HEK293T (cell line): Measurements from ENCODE around the gene GTF2IRD1.

Experiments
- CTCF ChIA-PET: fragments of 350-600 bp; formaldehyde crosslinking; extraction: SDS; loops from one replicate; lab custom pipeline; 2021; ENCODE audit warnings: antibody characterized with exemption, inconsistent platforms; lab: Yijun Ruan, JAX
- POLR2A ChIA-PET: fragments of 350-600 bp; formaldehyde crosslinking; extraction: SDS; loops from one replicate; lab custom pipeline; 2020; ENCODE audit warnings: antibody characterized with exemption, inconsistent platforms; lab: Yijun Ruan, JAX
- DNase-seq: peaks from one replicate; pipeline ENCODE4 v3.0.0; 2012; ENCODE audit warnings: mixed read lengths; ENCODE audit errors: extremely low spot score
- ARNT ChIP-seq: fragments of 450-650 bp; IDR thresholded peaks from 2 replicates; pipeline ENCODE4 v1.6.1; 2017; ENCODE audit warnings: mild to moderate bottlenecking
- BHLHE40 ChIP-seq: fragments of 450-650 bp; IDR thresholded peaks from 2 replicates; pipeline ENCODE4 v1.6.1; 2016; ENCODE audit warnings: mild to moderate bottlenecking, moderate library complexity, borderline replicate concordance
- CTBP1 ChIP-seq: fragments of 450-650 bp; IDR thresholded peaks from 2 replicates; pipeline ENCODE4 v1.6.1; 2016; ENCODE audit warnings: borderline replicate concordance
- ELF4 ChIP-seq: fragments of 450-650 bp; IDR thresholded peaks from 2 replicates; pipeline ENCODE4 v1.6.1; 2017; ENCODE audit warnings: antibody characterized with exemption
- FOXA1 ChIP-seq: fragments of 450-650 bp; IDR thresholded peaks from 2 replicates; pipeline ENCODE4 v1.6.1; 2016; ENCODE audit warnings: mild to moderate bottlenecking
- FOXK2 ChIP-seq: fragments of 450-650 bp; IDR thresholded peaks from 2 replicates; pipeline ENCODE4 v1.6.1; 2016; ENCODE audit warnings: mild to moderate bottlenecking
- FOXM1 ChIP-seq: fragments of 450-650 bp; IDR thresholded peaks from 2 replicates; pipeline ENCODE4 v1.6.1; 2017; ENCODE audit warnings: mild to moderate bottlenecking, borderline replicate concordance
- HDGF ChIP-seq: fragments of 450-650 bp; IDR thresholded peaks from 2 replicates; pipeline ENCODE4 v1.6.1; 2017; ENCODE audit warnings: antibody characterized with exemption, borderline replicate concordance
- L3MBTL2 ChIP-seq: fragments of 450-650 bp; conservative IDR thresholded peaks from 2 replicates; pipeline ENCODE4 v1.6.1; 2016; ENCODE audit warnings: mild to moderate bottlenecking
- LEF1 ChIP-seq: fragments of 450-650 bp; IDR thresholded peaks from 2 replicates; pipeline ENCODE4 v1.6.1; 2017; ENCODE audit warnings: mild to moderate bottlenecking, borderline replicate concordance
- NFRKB ChIP-seq: fragments of 450-650 bp; IDR thresholded peaks from 2 replicates; pipeline ENCODE4 v1.6.1; 2016; ENCODE audit warnings: mild to moderate bottlenecking, moderate library complexity
- SP1 ChIP-seq: fragments of 450-650 bp; IDR thresholded peaks from 2 replicates; pipeline ENCODE4 v1.6.1; 2017
- SUZ12 ChIP-seq: fragments of 450-650 bp; IDR thresholded peaks from 2 replicates; pipeline ENCODE4 v1.6.1; 2016; ENCODE audit warnings: mild to moderate bottlenecking
- TARDBP ChIP-seq: fragments of 450-650 bp; IDR thresholded peaks from 2 replicates; pipeline ENCODE4 v1.6.1; 2016
- ZNF384 ChIP-seq: fragments of 450-650 bp; IDR thresholded peaks from 2 replicates; pipeline ENCODE4 v1.6.1; 2016
- TF ChIP-seq, protein P1 (sequence below): fragments of 450-650 bp; IDR thresholded peaks from 2 replicates; pipeline ENCODE4 v1.6.1; 2016

Gene GTF2IRD1

DNA sequence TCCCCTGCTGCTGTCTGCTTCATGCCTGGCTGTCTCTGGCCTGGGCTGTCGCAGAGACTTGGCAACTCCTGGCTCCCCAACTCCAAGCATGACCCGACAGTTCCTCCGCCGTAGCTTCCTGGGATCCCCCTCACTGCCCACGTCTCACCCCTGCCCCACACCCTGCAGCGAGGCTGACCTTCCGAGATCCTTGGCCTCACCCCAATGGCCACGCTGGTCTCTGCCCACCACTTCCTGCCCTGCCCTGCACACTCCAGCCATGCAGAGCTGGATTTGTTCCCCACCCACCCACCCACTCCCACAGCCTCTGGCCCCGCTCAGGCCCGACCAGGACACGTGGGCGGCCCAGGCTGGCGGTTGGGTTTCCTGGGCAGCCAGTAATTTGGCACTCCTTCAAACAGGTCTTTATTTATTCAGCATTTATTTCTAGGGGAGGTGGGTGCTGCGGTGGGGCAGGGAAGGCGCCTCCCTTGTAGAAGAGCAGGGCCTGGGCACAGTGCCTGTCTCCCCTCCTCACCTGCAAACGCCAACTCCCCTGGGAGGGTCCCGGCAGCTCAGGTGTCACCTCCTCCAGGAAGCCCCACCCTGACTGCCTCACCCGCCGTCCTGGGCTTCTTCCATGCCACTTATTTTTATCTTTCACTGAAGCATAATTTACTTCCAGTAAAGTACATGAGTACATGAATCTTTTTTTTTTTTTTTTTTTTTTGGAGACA is 25.5 kb downstream of the GTF2IRD1 start:
- TF ChIP-seq ARNT, result no peak
- TF ChIP-seq FOXK2, result no peak
- TF ChIP-seq SP1, result no peak
- TF ChIP-seq ELF4, result no peak
- TF ChIP-seq FOXA1, result no peak
- no peak for TF ChIP-seq HDGF
- no peak for TF ChIP-seq BHLHE40
- no peak for TF ChIP-seq CTBP1
- ChIA-PET POLR2A (interaction anchor here (1.3 kb wide), 1 partner anchor 16 kb away, joined by 3 read pairs; no protein-coding TSS in a partner anchor), CTCF (no interaction called here)
- no peak for DNase-seq

- no peak for DNase-seq
- ChIA-PET CTCF (no interaction called here), POLR2A (no interaction called here)
- TF ChIP-seq SUZ12 (no peak), HDGF (no peak), FOXK2 (no peak), ZNF384 (no peak), FOXA1 (no peak), BHLHE40 (no peak), SP1 (no peak), LEF1 (no peak), CTBP1 (no peak), TARDBP (no peak), NFRKB (no peak), L3MBTL2 (no peak), FOXM1 (no peak), ELF4 (no peak), ARNT (no peak)
- TF ChIP-seq, protein P1, sequence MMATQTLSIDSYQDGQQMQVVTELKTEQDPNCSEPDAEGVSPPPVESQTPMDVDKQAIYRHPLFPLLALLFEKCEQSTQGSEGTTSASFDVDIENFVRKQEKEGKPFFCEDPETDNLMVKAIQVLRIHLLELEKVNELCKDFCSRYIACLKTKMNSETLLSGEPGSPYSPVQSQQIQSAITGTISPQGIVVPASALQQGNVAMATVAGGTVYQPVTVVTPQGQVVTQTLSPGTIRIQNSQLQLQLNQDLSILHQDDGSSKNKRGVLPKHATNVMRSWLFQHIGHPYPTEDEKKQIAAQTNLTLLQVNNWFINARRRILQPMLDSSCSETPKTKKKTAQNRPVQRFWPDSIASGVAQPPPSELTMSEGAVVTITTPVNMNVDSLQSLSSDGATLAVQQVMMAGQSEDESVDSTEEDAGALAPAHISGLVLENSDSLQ, result no peak
Observed at GRCh38 chr7:74479961-74480829, 26.5 kb downstream of the GTF2IRD1 start.

GRCh38 chr7:74480861-74481417 is 27.2 kb downstream of the GTF2IRD1 start:
- TF ChIP-seq ELF4 (no peak), FOXM1 (no peak)
- DNase-seq, result no peak
- POLR2A ChIA-PET, result no interaction called here

GRCh38 chr7:74481458-74482196 is 27.9 kb downstream of the GTF2IRD1 start:
- POLR2A ChIA-PET, result no interaction called here
- TF ChIP-seq FOXA1, result no peak
- no peak for TF ChIP-seq TARDBP
- TF ChIP-seq, protein P1, result no peak
- TF ChIP-seq LEF1, result no peak
- no peak for TF ChIP-seq CTBP1
- no peak for TF ChIP-seq BHLHE40
- TF ChIP-seq HDGF, result no peak
- TF ChIP-seq NFRKB, result no peak
- CTCF ChIA-PET, result no interaction called here
- DNase-seq, result no peak

More at GRCh38 chr7:74480861-74481417, 27.2 kb downstream of the GTF2IRD1 start:
- CTCF ChIA-PET, result no interaction called here

GRCh38 chr7:74482197-74482467 is 28.4 kb downstream of the GTF2IRD1 start:
- CTCF ChIA-PET, result no interaction called here
- DNase-seq, result no peak
- POLR2A ChIA-PET, result no interaction called here
- TF ChIP-seq NFRKB, result no peak
- no peak for TF ChIP-seq BHLHE40
- no peak for TF ChIP-seq SUZ12
- no peak for TF ChIP-seq FOXK2
- no peak for TF ChIP-seq FOXM1
- TF ChIP-seq, protein P1, result no peak
- no peak for TF ChIP-seq TARDBP
- no peak for TF ChIP-seq FOXA1
- TF ChIP-seq LEF1, result no peak
- TF ChIP-seq ZNF384, result no peak
- no peak for TF ChIP-seq CTBP1
- TF ChIP-seq SP1, result no peak
- no peak for TF ChIP-seq ELF4
- TF ChIP-seq ARNT, result no peak
